Activated CD4-positive, alpha-beta T cell treated with anti-CD3 and anti-CD28 coated beads, Interleukin-2, amount 10 ng/mL, durations not matched to agents 7 days and 5 days (primary cell): ENCODE results near the gene IL16. TPM values are rescaled to one million over a fixed set of nuclear protein-coding genes. Genes with fewer than 3 reads are reported as not detected.

Source experiments
- CTCF ChIA-PET: fragments of 350-600 bp; sonication (Branson Sonifier 250); formaldehyde crosslinking; loops from one replicate; lab custom pipeline; 2021; ENCODE audit warnings: antibody characterized with exemption; lab: Charles Lee
- POLR2A ChIA-PET: fragments of 350-600 bp; sonication (Branson Sonifier 250); formaldehyde crosslinking; loops from one replicate; lab custom pipeline; 2021; ENCODE audit warnings: antibody characterized with exemption; lab: Charles Lee
- DNase-seq: peaks from one replicate; pipeline ENCODE4 v3.0.0-alpha.2; 2020
- H3K27ac Mint-ChIP-seq: one replicate; pipeline ENCODE4 v1.8.0; 2021; ENCODE audit warnings: mild to moderate bottlenecking, moderate library complexity, mixed read lengths
- H3K27me3 Mint-ChIP-seq: one replicate; pipeline ENCODE4 v1.8.0; 2021; ENCODE audit warnings: mixed read lengths
- H3K36me3 Mint-ChIP-seq: one replicate; pipeline ENCODE4 v1.8.0; 2021; ENCODE audit warnings: low read depth, mixed read lengths
- H3K4me1 Mint-ChIP-seq: one replicate; pipeline ENCODE4 v1.8.0; 2021; ENCODE audit warnings: mixed read lengths
- H3K4me3 Mint-ChIP-seq: one replicate; pipeline ENCODE4 v1.8.0; 2021; ENCODE audit warnings: mild to moderate bottlenecking, moderate library complexity, mixed read lengths
- H3K9me3 Mint-ChIP-seq: one replicate; pipeline ENCODE4 v1.8.0; 2021; ENCODE audit warnings: mixed read lengths
- total RNA-seq, 2 experiments: library from RNA; stranded (reverse); gene quantifications; one replicate each; pipeline ENCODE4 v1.2.3, GENCODE V29; 2021

Gene IL16
- total RNA-seq, 2 experiments from 2014 or later, result 239 to 242 TPM

GRCh38 chr15:81297603-81298575, 101.2 kb downstream of the IL16 start:
- Mint-ChIP-seq H3K4me3 (peak overlapping the region; percentile 98), H3K27ac (peak overlapping the region; percentile 97), H3K4me1 (peaks cover 59% of the 10 kb centered on the region), H3K27me3 (no peaks in the 10 kb centered on the region), H3K36me3 (peaks cover 71% of the 10 kb centered on the region), H3K9me3 (no peaks in the 10 kb centered on the region)
- ChIA-PET CTCF (interaction anchor here (0.5 to 2.2 kb wide), 6 partner anchors 18 to 31 kb away, joined by 3 to 9 read pairs (median 4); partner anchors contain the start of gene STARD5), POLR2A (interaction anchor here (1.1 kb wide), 1 partner anchor 10 kb away, joined by 3 read pairs; no protein-coding TSS in a partner anchor)
- DNase-seq, result no peak

GRCh38 chr15:81298611-81299010, 101.9 kb downstream of the IL16 start:
- POLR2A ChIA-PET, result interaction anchor here (0.8 to 1.1 kb wide), 2 partner anchors 10 to 11 kb away, joined by 3 read pairs; no protein-coding TSS in a partner anchor
- peak overlapping the region; percentile 97 for H3K27ac Mint-ChIP-seq
- no peaks in the 10 kb centered on the region for H3K27me3 Mint-ChIP-seq

GRCh38 chr15:81299156-81299555, 102.5 kb downstream of the IL16 start:
- CTCF ChIA-PET, result interaction anchor here (0.8 to 1.9 kb wide), 4 partner anchors 8 to 31 kb away, joined by 3 to 4 read pairs (median 4); no protein-coding TSS in a partner anchor
- H3K27me3 Mint-ChIP-seq, result no peaks in the 10 kb centered on the region
- H3K9me3 Mint-ChIP-seq, result no peaks in the 10 kb centered on the region
- H3K4me3 Mint-ChIP-seq, result peak overlapping the region; percentile 98
- POLR2A ChIA-PET, result interaction anchor here (0.8 to 1.1 kb wide), 2 partner anchors 9 to 11 kb away, joined by 3 read pairs; no protein-coding TSS in a partner anchor
- H3K27ac Mint-ChIP-seq, result peak overlapping the region; percentile 97
- H3K4me1 Mint-ChIP-seq, result peaks cover 59% of the 10 kb centered on the region
- DNase-seq, result no peak
- H3K36me3 Mint-ChIP-seq, result peaks cover 83% of the 10 kb centered on the region

More at GRCh38 chr15:81298611-81299010, 101.9 kb downstream of the IL16 start:
- H3K4me3 Mint-ChIP-seq, result peak overlapping the region; percentile 98
- H3K4me1 Mint-ChIP-seq, result peaks cover 59% of the 10 kb centered on the region
- DNase-seq, result no peak
- H3K9me3 Mint-ChIP-seq, result no peaks in the 10 kb centered on the region
- peaks cover 78% of the 10 kb centered on the region for H3K36me3 Mint-ChIP-seq
- CTCF ChIA-PET, result interaction anchor here (0.5 to 1.9 kb wide), 3 partner anchors 17 to 30 kb away, joined by 3 to 4 read pairs (median 3); no protein-coding TSS in a partner anchor

GRCh38 chr15:81299630-81300273, 103.1 kb downstream of the IL16 start:
- Mint-ChIP-seq H3K27me3 (no peaks in the 10 kb centered on the region), H3K4me1 (peaks cover 59% of the 10 kb centered on the region), H3K36me3 (peaks cover 86% of the 10 kb centered on the region)

GRCh38 chr15:81301385-81301784, 104.7 kb downstream of the IL16 start:
- Mint-ChIP-seq H3K27ac (peak overlapping the region; percentile 88), H3K27me3 (no peaks in the 10 kb centered on the region), H3K36me3 (peaks cover 97% of the 10 kb centered on the region), H3K4me1 (peaks cover 58% of the 10 kb centered on the region), H3K4me3 (peak overlapping the region; percentile 98), H3K9me3 (no peaks in the 10 kb centered on the region)
- DNase-seq, result no peak
- CTCF ChIA-PET, result interaction anchor here (0.9 to 4.4 kb wide), 8 partner anchors 9 to 35 kb away, joined by 3 to 27 read pairs (median 6); partner anchors contain the start of gene STARD5
- POLR2A ChIA-PET, result interaction anchor here (0.6 to 1.0 kb wide), 3 partner anchors 8 to 23 kb away, joined by 3 to 4 read pairs (median 3); partner anchors contain the start of gene STARD5

More at GRCh38 chr15:81299630-81300273, 103.1 kb downstream of the IL16 start:
- peak overlapping the region; percentile 97 for H3K27ac Mint-ChIP-seq
- no peaks in the 10 kb centered on the region for H3K9me3 Mint-ChIP-seq
- POLR2A ChIA-PET, result interaction anchor here (0.7 kb wide), 1 partner anchor 9 kb away, joined by 3 read pairs; no protein-coding TSS in a partner anchor
- no peak for DNase-seq
- peak overlapping the region; percentile 98 for H3K4me3 Mint-ChIP-seq
- CTCF ChIA-PET, result interaction anchor here (0.8 to 2.0 kb wide), 6 partner anchors 8 to 34 kb away, joined by 3 to 6 read pairs (median 4); no protein-coding TSS in a partner anchor

GRCh38 chr15:81301815-81302399, 105.2 kb downstream of the IL16 start:
- DNase-seq, result peak; percentile 39
- H3K4me3 Mint-ChIP-seq, result peak overlapping the region; percentile 98
- H3K9me3 Mint-ChIP-seq, result no peaks in the 10 kb centered on the region
- peaks cover 58% of the 10 kb centered on the region for H3K4me1 Mint-ChIP-seq
- no peaks in the 10 kb centered on the region for H3K27me3 Mint-ChIP-seq
- H3K27ac Mint-ChIP-seq, result peak overlapping the region; percentile 88
- POLR2A ChIA-PET, result interaction anchor here (0.6 to 1.0 kb wide), 3 partner anchors 8 to 22 kb away, joined by 3 to 4 read pairs (median 3); partner anchors contain the start of gene STARD5
- CTCF ChIA-PET, result interaction anchor here (0.9 to 4.4 kb wide), 8 partner anchors 9 to 36 kb away, joined by 3 to 27 read pairs (median 6); partner anchors contain the start of gene STARD5
- peaks cover 99% of the 10 kb centered on the region for H3K36me3 Mint-ChIP-seq

- no peaks in the 10 kb centered on the region for H3K27me3 Mint-ChIP-seq
- H3K4me3 Mint-ChIP-seq, result peak overlapping the region; percentile 98
- peak overlapping the region; percentile 88 for H3K27ac Mint-ChIP-seq
- no peak for DNase-seq
- H3K9me3 Mint-ChIP-seq, result no peaks in the 10 kb centered on the region
- peaks cover 99% of the 10 kb centered on the region for H3K36me3 Mint-ChIP-seq
- CTCF ChIA-PET, result interaction anchor here (1.0 to 4.4 kb wide), 3 partner anchors 11 to 37 kb away, joined by 3 to 27 read pairs (median 8); no protein-coding TSS in a partner anchor
- POLR2A ChIA-PET, result interaction anchor here (1.0 kb wide), 2 partner anchors 9 to 36 kb away, joined by 3 to 4 read pairs; no protein-coding TSS in a partner anchor
- peaks cover 66% of the 10 kb centered on the region for H3K4me1 Mint-ChIP-seq
Measured at GRCh38 chr15:81302701-81303109, 106.0 kb downstream of the IL16 start.

GRCh38 chr15:81303244-81304225, 106.9 kb downstream of the IL16 start:
- no peak for DNase-seq
- H3K9me3 Mint-ChIP-seq, result no peaks in the 10 kb centered on the region
- H3K27me3 Mint-ChIP-seq, result no peaks in the 10 kb centered on the region
- H3K27ac Mint-ChIP-seq, result peak overlapping the region; percentile 88
- H3K4me3 Mint-ChIP-seq, result peak overlapping the region; percentile 98
- peaks cover 66% of the 10 kb centered on the region for H3K4me1 Mint-ChIP-seq
- peaks cover 98% of the 10 kb centered on the region for H3K36me3 Mint-ChIP-seq
- POLR2A ChIA-PET, result interaction anchor here (1.0 kb wide), 1 partner anchor 37 kb away, joined by 4 read pairs; no protein-coding TSS in a partner anchor
- CTCF ChIA-PET, result interaction anchor here (0.7 to 4.4 kb wide), 3 partner anchors 11 to 37 kb away, joined by 3 to 27 read pairs (median 3); no protein-coding TSS in a partner anchor

GRCh38 chr15:81304226-81304625, 107.5 kb downstream of the IL16 start:
- Mint-ChIP-seq H3K4me3 (peak overlapping the region; percentile 98), H3K36me3 (peaks cover 98% of the 10 kb centered on the region), H3K27ac (peak overlapping the region; percentile 88), H3K4me1 (peaks cover 70% of the 10 kb centered on the region), H3K9me3 (no peaks in the 10 kb centered on the region), H3K27me3 (no peaks in the 10 kb centered on the region)
- POLR2A ChIA-PET, result no interaction called here
- no peak for DNase-seq
- CTCF ChIA-PET, result interaction anchor here (1.1 to 4.4 kb wide), 3 partner anchors 12 to 24 kb away, joined by 3 to 27 read pairs (median 4); partner anchors contain the start of gene STARD5

- DNase-seq, result no peak
- POLR2A ChIA-PET, result interaction anchor here (1.0 to 1.3 kb wide), 3 partner anchors 8 to 12 kb away, joined by 3 read pairs; no protein-coding TSS in a partner anchor
- H3K4me3 Mint-ChIP-seq, result no peak overlapping the region
- H3K27ac Mint-ChIP-seq, result no peak overlapping the region
- CTCF ChIA-PET, result interaction anchor here (0.8 to 1.9 kb wide), 9 partner anchors 9 to 42 kb away, joined by 3 to 8 read pairs (median 4); no protein-coding TSS in a partner anchor
- H3K4me1 Mint-ChIP-seq, result peaks cover 72% of the 10 kb centered on the region
- H3K36me3 Mint-ChIP-seq, result peaks cover 97% of the 10 kb centered on the region
- H3K9me3 Mint-ChIP-seq, result no peaks in the 10 kb centered on the region
- no peaks in the 10 kb centered on the region for H3K27me3 Mint-ChIP-seq
Measured at GRCh38 chr15:81308260-81308659, 111.6 kb downstream of the IL16 start.
